Upper lobe of left lung (tissue), 6 donors: ENCODE results near the gene ADGRL3. TPM values are rescaled to one million over a fixed set of nuclear protein-coding genes. Genes with fewer than 3 reads are reported as not detected.

Experiments used
- ATAC-seq, 2 donors: fragments of 200-7000 bp; cut with Tn5 transposase; one replicate each; pipeline ENCODE4 v1.9.1; 2022; ENCODE audit warnings: mild to moderate bottlenecking in 2 of 2, moderate library complexity in 2 of 2; ENCODE audit not compliant: low FRiP score in 2 of 2
- DNase-seq, 2 donors: peaks; one replicate each; pipeline ENCODE4 v3.0.0-alpha.2; 2019 to 2020
- H3K27ac ChIP-seq, 4 donors: fragments of 200-600 bp; sonication (generic); one replicate each; pipeline ENCODE4 v1.5.1; 2016 to 2019
- H3K27me3 ChIP-seq, 4 donors: fragments of 200-600 bp; sonication (generic); one replicate each; pipeline ENCODE4 v1.5.1; 2017 to 2019
- H3K36me3 ChIP-seq, 4 donors: fragments of 200-600 bp; sonication (generic); one replicate each; pipeline ENCODE4 v1.5.1; 2016 to 2019
- H3K4me1 ChIP-seq, 4 donors: fragments of 200-600 bp; sonication (generic); one replicate each; pipeline ENCODE4 v1.5.1; 2018 to 2019
- H3K4me3 ChIP-seq, 4 donors: fragments of 200-600 bp; sonication (generic); one replicate each; pipeline ENCODE4 v1.5.1; 2017 to 2019; ENCODE audit warnings: mild to moderate bottlenecking in 2 of 4, moderate library complexity in 1 of 4
- H3K9me3 ChIP-seq, 4 donors: fragments of 200-600 bp; sonication (generic); one replicate each; pipeline ENCODE4 v1.5.1; 2018 to 2019
- EP300 ChIP-seq, 4 donors: sonication (generic); formaldehyde crosslinking; IDR thresholded peaks; one replicate each; pipeline ENCODE4 v1.5.1; 2017; ENCODE audit warnings: antibody characterized with exemption in 4 of 4, control low read depth in 2 of 4
- POLR2A ChIP-seq, 4 donors: fragments of 450-650 bp; IDR thresholded peaks; one replicate each; pipeline ENCODE4 v1.5.1; 2016 to 2017; ENCODE audit warnings: antibody characterized with exemption in 4 of 4, mild to moderate bottlenecking in 2 of 4
- POLR2AphosphoS5 ChIP-seq, 2 donors: sonication (generic); formaldehyde crosslinking; IDR thresholded peaks; one replicate each; pipeline ENCODE4 v1.5.1; 2017; ENCODE audit warnings: antibody characterized with exemption in 2 of 2
- WGBS, 2 donors: methylation state at CpG; one replicate each; pipeline ENCODE4 v1.1.5; 2017 to 2018; 5-methylcytosine and 5-hydroxymethylcytosine counted together
- total RNA-seq, 6 donors: library from RNA; depleted of rRNA in 4 of 6; stranded (reverse); fragments of >200 nt in 4 of 6; gene quantifications; one replicate each; pipeline versions ENCODE4 v1.1.0 to v1.2.1, GENCODE V29; 2016 to 2021
- TF ChIP-seq, protein P1 (sequence below), 6 experiments: fragments of 450-650 bp in 4 of 6; fragments of 200-600 bp in 2 of 6; sonication (generic) in 2 of 6; IDR thresholded peaks; one replicate each; pipeline ENCODE4 v1.5.1; 2016 to 2019; ENCODE audit warnings: antibody characterized with exemption in 6 of 6
- donor health status: DM: no; HTN: no; CAD: no; lungs with moderate emphysema.
- donor health status: DM: no; HTN: yes; CAD: no; lungs with severe emphysema.

The ADGRL3 gene
- total RNA-seq, 6 donors from 2014 or later: 1.0 to 8.5 (median 2.9) TPM

DNA sequence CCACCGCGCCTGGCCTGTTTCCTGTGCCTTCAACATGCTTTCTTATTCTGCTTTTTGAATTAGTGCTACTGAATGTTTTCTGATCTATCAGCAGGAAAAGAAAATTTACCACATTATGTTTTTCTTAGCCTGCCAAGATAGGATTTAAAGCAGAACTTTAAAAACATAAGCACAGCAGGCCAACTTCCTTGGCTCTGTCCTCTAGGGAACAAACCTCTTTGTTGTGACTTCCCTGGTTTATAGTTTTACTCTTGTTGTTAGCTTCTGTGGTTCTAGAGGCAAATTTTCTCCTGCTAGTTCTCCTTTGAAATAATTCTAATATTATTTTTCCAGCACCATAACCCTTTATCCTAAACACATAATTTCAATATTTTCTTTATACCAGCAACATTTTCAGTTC, 605.1 kb downstream of the ADGRL3 start:
- TF ChIP-seq, protein P1, sequence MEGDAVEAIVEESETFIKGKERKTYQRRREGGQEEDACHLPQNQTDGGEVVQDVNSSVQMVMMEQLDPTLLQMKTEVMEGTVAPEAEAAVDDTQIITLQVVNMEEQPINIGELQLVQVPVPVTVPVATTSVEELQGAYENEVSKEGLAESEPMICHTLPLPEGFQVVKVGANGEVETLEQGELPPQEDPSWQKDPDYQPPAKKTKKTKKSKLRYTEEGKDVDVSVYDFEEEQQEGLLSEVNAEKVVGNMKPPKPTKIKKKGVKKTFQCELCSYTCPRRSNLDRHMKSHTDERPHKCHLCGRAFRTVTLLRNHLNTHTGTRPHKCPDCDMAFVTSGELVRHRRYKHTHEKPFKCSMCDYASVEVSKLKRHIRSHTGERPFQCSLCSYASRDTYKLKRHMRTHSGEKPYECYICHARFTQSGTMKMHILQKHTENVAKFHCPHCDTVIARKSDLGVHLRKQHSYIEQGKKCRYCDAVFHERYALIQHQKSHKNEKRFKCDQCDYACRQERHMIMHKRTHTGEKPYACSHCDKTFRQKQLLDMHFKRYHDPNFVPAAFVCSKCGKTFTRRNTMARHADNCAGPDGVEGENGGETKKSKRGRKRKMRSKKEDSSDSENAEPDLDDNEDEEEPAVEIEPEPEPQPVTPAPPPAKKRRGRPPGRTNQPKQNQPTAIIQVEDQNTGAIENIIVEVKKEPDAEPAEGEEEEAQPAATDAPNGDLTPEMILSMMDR (IDR thresholded peaks at IDR 0.05): no peak
- no peak for TF ChIP-seq POLR2A (IDR thresholded peaks at IDR 0.05)
- no peak for TF ChIP-seq POLR2AphosphoS5 (IDR thresholded peaks at IDR 0.05)
- TF ChIP-seq EP300 (IDR thresholded peaks at IDR 0.05): no peak
- Histone ChIP-seq H3K36me3 (no peaks in the 10 kb centered on the region), H3K27ac (no peak overlapping the region), H3K4me1 (no peaks in the 10 kb centered on the region), H3K9me3 (no peaks in the 10 kb centered on the region), H3K4me3 (no peak overlapping the region), H3K27me3 (no peaks in the 10 kb centered on the region)
- DNase-seq (no peak), ATAC-seq (no peak)
- 89 to 97% methylated on average over 2 of the region's 2 CpGs for WGBS, 2 donors

DNA sequence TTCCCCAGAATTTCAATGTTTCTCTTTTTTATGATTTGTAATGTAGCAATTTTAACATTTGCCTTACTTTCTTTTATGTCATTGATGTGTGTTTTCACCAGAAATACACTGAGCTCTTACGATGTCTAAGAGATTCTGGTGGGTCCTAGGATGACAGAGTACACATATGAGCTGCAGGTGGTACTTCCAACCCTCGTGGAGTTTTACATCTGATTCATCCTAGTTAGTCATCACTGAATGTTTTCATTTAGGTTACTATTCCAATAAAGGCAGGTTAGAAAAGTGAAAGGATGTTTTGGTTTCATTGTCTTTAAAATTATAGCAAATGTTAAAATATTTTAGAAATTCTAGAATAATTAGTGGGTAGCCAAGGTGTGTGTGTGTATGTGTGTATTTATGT, 605.9 kb downstream of the ADGRL3 start:
- DNase-seq (no peak), ATAC-seq (no peak)
- Histone ChIP-seq H3K4me3 (no peak overlapping the region), H3K27me3 (no peaks in the 10 kb centered on the region), H3K9me3 (no peaks in the 10 kb centered on the region), H3K36me3 (no peaks in the 10 kb centered on the region), H3K4me1 (no peaks in the 10 kb centered on the region), H3K27ac (no peak overlapping the region)
- TF ChIP-seq POLR2A (IDR thresholded peaks at IDR 0.05) (no peak), POLR2AphosphoS5 (IDR thresholded peaks at IDR 0.05) (no peak), EP300 (IDR thresholded peaks at IDR 0.05) (no peak)
- TF ChIP-seq, protein P1 (IDR thresholded peaks at IDR 0.05): no peak
- WGBS, 2 donors: 49 to 76% methylated on average over 2 of the region's 2 CpGs

DNA sequence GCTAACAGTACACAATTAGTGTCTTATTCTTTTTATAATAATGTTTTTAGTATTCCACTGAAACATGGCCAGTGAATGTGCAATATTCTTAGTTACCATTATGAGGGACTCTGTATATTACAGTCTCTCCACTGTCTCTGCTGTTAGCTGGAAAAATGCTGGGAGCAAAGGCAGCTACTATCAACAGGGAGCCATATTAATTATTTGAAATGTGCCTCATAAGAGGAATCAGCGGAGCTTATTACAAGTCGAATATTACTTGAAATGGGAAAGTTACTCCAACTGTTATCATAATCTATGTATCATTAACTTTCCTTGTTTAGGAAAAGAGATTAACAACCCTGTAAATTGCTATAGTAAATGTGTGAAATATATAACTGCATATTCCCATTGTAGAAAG, 612.0 kb downstream of the ADGRL3 start:
- ATAC-seq (no peak), DNase-seq (no peak)
- no peak overlapping the region for H3K27ac ChIP-seq
- H3K27me3 ChIP-seq: no peaks in the 10 kb centered on the region
- H3K9me3 ChIP-seq: peaks cover 0 to 6% (median 0%) of the 10 kb centered on the region in 4 donors
- H3K4me3 ChIP-seq: no peak overlapping the region
- no peak for TF ChIP-seq EP300 (IDR thresholded peaks at IDR 0.05)
- TF ChIP-seq, protein P1 (IDR thresholded peaks at IDR 0.05): no peak
- TF ChIP-seq POLR2AphosphoS5 (IDR thresholded peaks at IDR 0.05): no peak
- TF ChIP-seq POLR2A (IDR thresholded peaks at IDR 0.05): no peak
- WGBS, 2 donors: 42 to 94% methylated on average over 2 of the region's 2 CpGs
- H3K36me3 ChIP-seq: no peaks in the 10 kb centered on the region
- no peaks in the 10 kb centered on the region for H3K4me1 ChIP-seq

- DNase-seq: no peak
- WGBS, 2 donors: 85 to 100% methylated on average over 3 to 4 of the region's 4 CpGs
Measured at GRCh38 chr4:61817071-61817470, 616.9 kb downstream of the ADGRL3 start.

DNA sequence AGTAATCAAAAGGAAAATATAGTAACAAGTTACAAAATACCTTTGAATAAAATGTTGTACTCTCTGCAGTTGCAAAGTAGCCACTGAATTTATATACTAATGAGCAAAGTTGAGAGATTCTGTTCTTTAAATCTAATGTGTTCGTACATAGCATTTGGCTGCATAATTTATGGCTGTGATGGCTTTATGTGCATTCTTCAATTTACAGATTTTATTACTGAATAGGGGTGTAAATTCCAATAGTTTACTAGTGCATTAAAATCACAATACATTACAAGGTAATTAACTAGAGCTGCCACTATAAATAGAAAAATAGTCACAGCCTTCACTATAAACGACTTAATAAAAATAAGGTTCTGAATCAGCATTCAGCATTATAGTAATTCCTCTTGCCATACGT, 620.0 kb downstream of the ADGRL3 start:
- 57 to 86% methylated on average over 3 of the region's 3 CpGs for WGBS, 2 donors
- H3K27ac ChIP-seq: no peak overlapping the region
- peaks cover 0 to 8% (median 0%) of the 10 kb centered on the region in 4 donors for H3K9me3 ChIP-seq
- DNase-seq (no peak), ATAC-seq (no peak)
- no peak overlapping the region for H3K4me3 ChIP-seq
- no peaks in the 10 kb centered on the region for H3K36me3 ChIP-seq
- H3K27me3 ChIP-seq: no peaks in the 10 kb centered on the region
- TF ChIP-seq POLR2AphosphoS5 (IDR thresholded peaks at IDR 0.05) (no peak), EP300 (IDR thresholded peaks at IDR 0.05) (no peak), POLR2A (IDR thresholded peaks at IDR 0.05) (no peak)
- TF ChIP-seq, protein P1 (IDR thresholded peaks at IDR 0.05): no peak
- no peaks in the 10 kb centered on the region for H3K4me1 ChIP-seq

More at GRCh38 chr4:61817071-61817470, 616.9 kb downstream of the ADGRL3 start:
- Histone ChIP-seq H3K9me3 (peaks cover 0 to 8% (median 0%) of the 10 kb centered on the region in 4 donors), H3K27ac (no peak overlapping the region), H3K4me3 (no peak overlapping the region), H3K27me3 (no peaks in the 10 kb centered on the region), H3K36me3 (no peaks in the 10 kb centered on the region), H3K4me1 (no peaks in the 10 kb centered on the region)
- TF ChIP-seq, protein P1 (IDR thresholded peaks at IDR 0.05): no peak
- TF ChIP-seq EP300 (IDR thresholded peaks at IDR 0.05) (no peak), POLR2AphosphoS5 (IDR thresholded peaks at IDR 0.05) (no peak), POLR2A (IDR thresholded peaks at IDR 0.05) (no peak)
- no peak for ATAC-seq
